HepG2 (cell line): ENCODE measurements around the gene MYO1B. TPM values are rescaled to one million over a fixed set of nuclear protein-coding genes. Genes with fewer than 3 reads are reported as not detected.
A peak's percentile ranks its signal among the peaks of the same experiment; 100 is the strongest.

Experiments
- ATF1 ChIP-seq: IDR thresholded peaks from 2 replicates; pipeline ENCODE4 v1.6.1; 2016; ENCODE audit warnings: mild to moderate bottlenecking, control low read depth
- CEBPB ChIP-seq: IDR thresholded peaks from 2 replicates; pipeline ENCODE4 v1.6.1; 2011; ENCODE audit warnings: low read depth, low read length, improper control_type of control experiment, borderline replicate concordance
- CENPX ChIP-seq: sonication (generic); formaldehyde crosslinking; IDR thresholded peaks from 2 replicates; pipeline ENCODE4 v1.9.0; 2021; ENCODE audit warnings: mild to moderate bottlenecking, missing genetic modification reagents, moderate library complexity
- FOXA3 ChIP-seq: IDR thresholded peaks from 2 replicates; pipeline ENCODE4 v1.6.1; 2016; ENCODE audit warnings: missing genetic modification reagents, missing compliant biosample characterization
- HNRNPUL1 ChIP-seq: fragments of 200-400 bp; formaldehyde crosslinking; IDR thresholded peaks from 2 replicates; pipeline ENCODE4 v1.6.1; 2017; ENCODE audit warnings: low read depth, mild to moderate bottlenecking, low read length, moderate library complexity
- NAIF1 ChIP-seq: sonication (generic); formaldehyde crosslinking; IDR thresholded peaks from 2 replicates; pipeline ENCODE4 v1.5.0; 2020; ENCODE audit warnings: mild to moderate bottlenecking, missing genetic modification reagents, borderline replicate concordance
- PAXIP1 ChIP-seq: sonication (generic); formaldehyde crosslinking; conservative IDR thresholded peaks from 2 replicates; pipeline ENCODE4 v1.4.0; 2020; ENCODE audit warnings: mild to moderate bottlenecking, missing genetic modification reagents, moderate library complexity
- RARA ChIP-seq: IDR thresholded peaks from 2 replicates; pipeline ENCODE4 v1.6.1; 2016; ENCODE audit warnings: missing genetic modification reagents, missing compliant biosample characterization
- SRY ChIP-seq: sonication (generic); formaldehyde crosslinking; IDR thresholded peaks from 2 replicates; pipeline ENCODE4 v1.8.0; 2022; ENCODE audit warnings: mild to moderate bottlenecking, missing genetic modification reagents
- THAP7 ChIP-seq: sonication (generic); formaldehyde crosslinking; IDR thresholded peaks from 2 replicates; pipeline ENCODE4 v1.8.1; 2023; ENCODE audit warnings: mild to moderate bottlenecking, missing genetic modification reagents
- THRA ChIP-seq: sonication (generic); formaldehyde crosslinking; IDR thresholded peaks from 2 replicates; pipeline ENCODE4 v1.4.0; 2020; ENCODE audit warnings: missing genetic modification reagents, borderline replicate concordance
- ZNF10 ChIP-seq: sonication (generic); formaldehyde crosslinking; IDR thresholded peaks from 2 replicates; pipeline ENCODE4 v1.4.0; 2020; ENCODE audit warnings: mild to moderate bottlenecking, low read depth, missing genetic modification reagents, borderline replicate concordance
- ZNF30 ChIP-seq: sonication (generic); formaldehyde crosslinking; IDR thresholded peaks from 2 replicates; pipeline ENCODE4 v1.5.0; 2020; ENCODE audit warnings: mild to moderate bottlenecking, missing genetic modification reagents
- ZNF317 ChIP-seq: sonication (generic); formaldehyde crosslinking; IDR thresholded peaks from 2 replicates; pipeline ENCODE4 v1.5.0; 2020; ENCODE audit warnings: mild to moderate bottlenecking, missing genetic modification reagents
- ZNF343 ChIP-seq: sonication (generic); formaldehyde crosslinking; IDR thresholded peaks from 2 replicates; pipeline ENCODE4 v1.4.0; 2020; ENCODE audit warnings: mild to moderate bottlenecking, missing genetic modification reagents
- ZNF567 ChIP-seq: sonication (generic); formaldehyde crosslinking; IDR thresholded peaks from 2 replicates; pipeline ENCODE4 v1.8.1; 2023; ENCODE audit warnings: mild to moderate bottlenecking, missing genetic modification reagents, borderline replicate concordance
- polyA plus RNA-seq, 8 experiments: library from polyadenylated mRNA; depleted of rRNA in 3 of 8; stranded (reverse) in 7 of 8; unstranded in 1 of 8; fragments of >200 nt; fragmentation: Illumina TruSeq in 4 of 8; extraction: Trizol in 4 of 8; gene quantifications; 2 replicates each; pipeline versions ENCODE4 v1.2.1 to v1.2.3, GENCODE V29; 2011 to 2016; ENCODE audit warnings: low read depth in 4 of 8, missing spikeins in 1 of 8, mixed read lengths in 1 of 8; ENCODE audit not compliant: insufficient read depth in 1 of 8
- total RNA-seq, 5 experiments: library from RNA; depleted of rRNA; stranded (reverse); fragments of >200 nt; fragmentation: Illumina TruSeq; extraction: Trizol; gene quantifications; 2 replicates each; pipeline ENCODE4 v1.2.3, GENCODE V29; 2016; ENCODE audit warnings: low read depth in 1 of 5
- TF ChIP-seq, protein P1 (sequence below): sonication (generic); formaldehyde crosslinking; IDR thresholded peaks from 2 replicates; pipeline ENCODE4 v1.4.0; 2020; ENCODE audit warnings: missing genetic modification reagents, borderline replicate concordance
- TF ChIP-seq, protein P2 (sequence below): sonication (generic); formaldehyde crosslinking; IDR thresholded peaks from 2 replicates; pipeline ENCODE4 v1.8.0; 2022; ENCODE audit warnings: missing genetic modification reagents, mild to moderate bottlenecking, moderate library complexity, borderline replicate concordance
- TF ChIP-seq, protein P3 (sequence below): sonication (generic); formaldehyde crosslinking; IDR thresholded peaks from 2 replicates; pipeline ENCODE4 v1.8.1; 2023; ENCODE audit warnings: mild to moderate bottlenecking, moderate library complexity, missing genetic modification reagents

The MYO1B gene
- total and polyA plus RNA-seq, 2 of the 13 experiments (the other 11 are each of a cell fraction or from before 2014, with no cell fraction given): 36.9 to 89.8 TPM

- no peak for TF ChIP-seq ZNF10
- peak; percentile 76 for TF ChIP-seq CEBPB
- TF ChIP-seq, protein P1, sequence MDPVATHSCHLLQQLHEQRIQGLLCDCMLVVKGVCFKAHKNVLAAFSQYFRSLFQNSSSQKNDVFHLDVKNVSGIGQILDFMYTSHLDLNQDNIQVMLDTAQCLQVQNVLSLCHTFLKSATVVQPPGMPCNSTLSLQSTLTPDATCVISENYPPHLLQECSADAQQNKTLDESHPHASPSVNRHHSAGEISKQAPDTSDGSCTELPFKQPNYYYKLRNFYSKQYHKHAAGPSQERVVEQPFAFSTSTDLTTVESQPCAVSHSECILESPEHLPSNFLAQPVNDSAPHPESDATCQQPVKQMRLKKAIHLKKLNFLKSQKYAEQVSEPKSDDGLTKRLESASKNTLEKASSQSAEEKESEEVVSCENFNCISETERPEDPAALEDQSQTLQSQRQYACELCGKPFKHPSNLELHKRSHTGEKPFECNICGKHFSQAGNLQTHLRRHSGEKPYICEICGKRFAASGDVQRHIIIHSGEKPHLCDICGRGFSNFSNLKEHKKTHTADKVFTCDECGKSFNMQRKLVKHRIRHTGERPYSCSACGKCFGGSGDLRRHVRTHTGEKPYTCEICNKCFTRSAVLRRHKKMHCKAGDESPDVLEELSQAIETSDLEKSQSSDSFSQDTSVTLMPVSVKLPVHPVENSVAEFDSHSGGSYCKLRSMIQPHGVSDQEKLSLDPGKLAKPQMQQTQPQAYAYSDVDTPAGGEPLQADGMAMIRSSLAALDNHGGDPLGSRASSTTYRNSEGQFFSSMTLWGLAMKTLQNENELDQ (CRISPR knock-in tag): no peak
- no peak for TF ChIP-seq NAIF1 (CRISPR knock-in tag)
- TF ChIP-seq THAP7 (CRISPR knock-in tag): no peak
- TF ChIP-seq, protein P2, sequence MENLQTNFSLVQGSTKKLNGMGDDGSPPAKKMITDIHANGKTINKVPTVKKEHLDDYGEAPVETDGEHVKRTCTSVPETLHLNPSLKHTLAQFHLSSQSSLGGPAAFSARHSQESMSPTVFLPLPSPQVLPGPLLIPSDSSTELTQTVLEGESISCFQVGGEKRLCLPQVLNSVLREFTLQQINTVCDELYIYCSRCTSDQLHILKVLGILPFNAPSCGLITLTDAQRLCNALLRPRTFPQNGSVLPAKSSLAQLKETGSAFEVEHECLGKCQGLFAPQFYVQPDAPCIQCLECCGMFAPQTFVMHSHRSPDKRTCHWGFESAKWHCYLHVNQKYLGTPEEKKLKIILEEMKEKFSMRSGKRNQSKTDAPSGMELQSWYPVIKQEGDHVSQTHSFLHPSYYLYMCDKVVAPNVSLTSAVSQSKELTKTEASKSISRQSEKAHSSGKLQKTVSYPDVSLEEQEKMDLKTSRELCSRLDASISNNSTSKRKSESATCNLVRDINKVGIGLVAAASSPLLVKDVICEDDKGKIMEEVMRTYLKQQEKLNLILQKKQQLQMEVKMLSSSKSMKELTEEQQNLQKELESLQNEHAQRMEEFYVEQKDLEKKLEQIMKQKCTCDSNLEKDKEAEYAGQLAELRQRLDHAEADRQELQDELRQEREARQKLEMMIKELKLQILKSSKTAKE (CRISPR knock-in tag): peak; percentile 64
- TF ChIP-seq ZNF30: no peak
- TF ChIP-seq CENPX (CRISPR knock-in tag): no peak
- no peak for TF ChIP-seq SRY (CRISPR knock-in tag)
- peak; percentile 69; the same call in 1 of the 2 replicates for TF ChIP-seq ZNF317 (CRISPR knock-in tag)
- TF ChIP-seq PAXIP1: peak; percentile 81
- TF ChIP-seq, protein P3, sequence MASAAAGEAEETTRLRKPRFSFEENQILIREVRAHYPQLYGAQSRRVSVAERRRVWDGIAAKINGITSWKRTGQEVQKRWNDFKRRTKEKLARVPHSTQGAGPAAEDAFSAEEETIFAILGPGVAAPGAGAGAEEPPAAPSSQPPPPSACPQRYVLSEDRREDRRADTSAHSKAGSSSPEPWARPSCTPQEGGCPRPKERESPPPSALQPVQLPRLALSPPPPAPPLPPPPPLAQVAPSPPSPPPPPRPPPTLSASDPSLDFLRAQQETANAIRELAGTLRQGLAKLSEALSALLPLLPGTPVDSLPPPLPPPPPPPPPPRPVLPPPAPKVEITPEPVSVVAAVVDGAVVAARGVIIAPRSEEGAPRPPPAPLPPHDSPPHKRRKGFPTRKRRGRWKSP (CRISPR knock-in tag): peak; percentile 51; the same call in 1 of the 2 replicates
- peak; percentile 92 for TF ChIP-seq RARA (CRISPR knock-in tag)
- TF ChIP-seq FOXA3 (CRISPR knock-in tag): peak; percentile 95
- TF ChIP-seq ATF1 (CRISPR knock-in tag): 0 out of 2 replicates have a peak, but pooled peaks have one; percentile 36
- TF ChIP-seq ZNF343 (CRISPR knock-in tag): no peak
- 0 out of 2 replicates have a peak, but pooled peaks have one; percentile 26 for TF ChIP-seq THRA (CRISPR knock-in tag)
- no peak for TF ChIP-seq HNRNPUL1
- TF ChIP-seq ZNF567 (CRISPR knock-in tag): no peak
These were observed 137.6 kb downstream of the MYO1B start (continued) for GRCh38 chr2:191382801-191383200.
